Esophagus squamous epithelium (tissue), 5 donors: ENCODE measurements around the gene USP21. TPM values are rescaled to one million over a fixed set of nuclear protein-coding genes. Genes with fewer than 3 reads are reported as not detected.
A peak's percentile ranks its signal among the peaks of the same experiment; 100 is the strongest.

Experiments
- DNase-seq: peaks from one replicate; lab custom pipeline; 2025; lab: John Stamatoyannopoulos, UW
- H3K27ac ChIP-seq, 4 donors: fragments of 200-600 bp; sonication (generic); one replicate each; pipeline ENCODE4 v1.5.1; 2016 to 2019; ENCODE audit warnings: mild to moderate bottlenecking in 1 of 4
- H3K27me3 ChIP-seq, 4 donors: fragments of 200-600 bp; sonication (generic); 1 replicate in 3 of 4; 2 replicates in 1 of 4; pipeline versions ENCODE4 v1.5.1 to v1.6.0; 2017 to 2021; ENCODE audit warnings: antibody characterized with exemption in 1 of 4
- H3K36me3 ChIP-seq, 3 donors: fragments of 200-600 bp; sonication (generic); one replicate each; pipeline ENCODE4 v1.5.1; 2016 to 2019
- H3K4me1 ChIP-seq, 3 donors: fragments of 200-600 bp; sonication (generic); one replicate each; pipeline ENCODE4 v1.5.1; 2017 to 2019
- H3K4me3 ChIP-seq, 4 donors: fragments of 200-600 bp; sonication (generic); 1 replicate in 3 of 4; 2 replicates in 1 of 4; pipeline ENCODE4 v1.5.1; 2016 to 2019; ENCODE audit warnings: mild to moderate bottlenecking in 2 of 4, moderate library complexity in 1 of 4
- H3K9me3 ChIP-seq, 3 donors: fragments of 200-600 bp; sonication (generic); one replicate each; pipeline ENCODE4 v1.5.1; 2016 to 2019
- POLR2A ChIP-seq, 4 donors: fragments of 450-650 bp; IDR thresholded peaks; one replicate each; pipeline ENCODE4 v1.6.1; 2017; ENCODE audit warnings: antibody characterized with exemption in 4 of 4, mild to moderate bottlenecking in 4 of 4, moderate library complexity in 3 of 4
- WGBS, 2 donors: methylation state at CpG; one replicate each; pipeline ENCODE4 v1.1.5; 2018; 5-methylcytosine and 5-hydroxymethylcytosine counted together
- intact Hi-C: fragments of 100-400 bp; cut with DNase I; formaldehyde crosslinking; loops from one replicate; pipeline ENCODE4 v1.15.0; 2022
- total RNA-seq, 4 donors: library from RNA; depleted of rRNA; stranded (reverse); fragments of >200 nt; gene quantifications; one replicate each; pipeline ENCODE4 v1.1.0, GENCODE V29; 2016
- TF ChIP-seq, protein P1 (sequence below), 6 experiments: fragments of 450-650 bp in 4 of 6; fragments of 200-600 bp in 2 of 6; sonication (generic) in 2 of 6; IDR thresholded peaks; one replicate each; pipeline ENCODE4 v1.5.1; 2016 to 2019; ENCODE audit warnings: antibody characterized with exemption in 6 of 6, mild to moderate bottlenecking in 4 of 6, moderate library complexity in 4 of 6
- donor health status: DM: yes; HTN: yes; CAD: no.

The USP21 gene
- total RNA-seq, 4 donors from 2014 or later: 12.1 to 20.4 (median 17.0) TPM

DNA sequence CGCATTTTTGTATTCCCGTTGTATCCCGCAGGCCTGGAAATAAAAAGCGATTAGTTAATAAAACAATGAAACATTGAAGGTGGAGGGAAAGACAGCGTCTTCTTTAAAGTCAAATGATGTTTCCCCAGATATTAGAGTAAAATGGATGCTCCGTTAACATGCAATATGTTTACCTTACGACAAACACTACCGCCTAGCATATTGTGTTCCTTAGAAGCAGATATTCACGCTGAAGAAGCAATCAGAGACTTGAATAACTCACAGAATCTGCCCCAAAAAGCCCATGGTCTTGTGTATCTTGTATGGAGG is 18.6 kb downstream of the USP21 start:
- TF ChIP-seq POLR2A (IDR thresholded peaks at IDR 0.05): no peak
- TF ChIP-seq, protein P1, sequence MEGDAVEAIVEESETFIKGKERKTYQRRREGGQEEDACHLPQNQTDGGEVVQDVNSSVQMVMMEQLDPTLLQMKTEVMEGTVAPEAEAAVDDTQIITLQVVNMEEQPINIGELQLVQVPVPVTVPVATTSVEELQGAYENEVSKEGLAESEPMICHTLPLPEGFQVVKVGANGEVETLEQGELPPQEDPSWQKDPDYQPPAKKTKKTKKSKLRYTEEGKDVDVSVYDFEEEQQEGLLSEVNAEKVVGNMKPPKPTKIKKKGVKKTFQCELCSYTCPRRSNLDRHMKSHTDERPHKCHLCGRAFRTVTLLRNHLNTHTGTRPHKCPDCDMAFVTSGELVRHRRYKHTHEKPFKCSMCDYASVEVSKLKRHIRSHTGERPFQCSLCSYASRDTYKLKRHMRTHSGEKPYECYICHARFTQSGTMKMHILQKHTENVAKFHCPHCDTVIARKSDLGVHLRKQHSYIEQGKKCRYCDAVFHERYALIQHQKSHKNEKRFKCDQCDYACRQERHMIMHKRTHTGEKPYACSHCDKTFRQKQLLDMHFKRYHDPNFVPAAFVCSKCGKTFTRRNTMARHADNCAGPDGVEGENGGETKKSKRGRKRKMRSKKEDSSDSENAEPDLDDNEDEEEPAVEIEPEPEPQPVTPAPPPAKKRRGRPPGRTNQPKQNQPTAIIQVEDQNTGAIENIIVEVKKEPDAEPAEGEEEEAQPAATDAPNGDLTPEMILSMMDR (IDR thresholded peaks at IDR 0.05): no peak
- no peak for DNase-seq
- Histone ChIP-seq H3K36me3 (peaks cover 0 to 31% (median 14%) of the 10 kb centered on the region in 3 donors), H3K9me3 (no peaks in the 10 kb centered on the region), H3K4me1 (peaks cover 12 to 89% (median 37%) of the 10 kb centered on the region in 3 donors), H3K4me3 (peak overlapping the region; percentile 47 to 94 (median 80)), H3K27me3 (no peaks in the 10 kb centered on the region), H3K27ac (peak overlapping the region; percentile 84 to 95 (median 94))
- WGBS, 2 donors: 50 to 61% methylated on average over 9 of the region's 9 CpGs
- intact Hi-C loops: no loop called here

DNA sequence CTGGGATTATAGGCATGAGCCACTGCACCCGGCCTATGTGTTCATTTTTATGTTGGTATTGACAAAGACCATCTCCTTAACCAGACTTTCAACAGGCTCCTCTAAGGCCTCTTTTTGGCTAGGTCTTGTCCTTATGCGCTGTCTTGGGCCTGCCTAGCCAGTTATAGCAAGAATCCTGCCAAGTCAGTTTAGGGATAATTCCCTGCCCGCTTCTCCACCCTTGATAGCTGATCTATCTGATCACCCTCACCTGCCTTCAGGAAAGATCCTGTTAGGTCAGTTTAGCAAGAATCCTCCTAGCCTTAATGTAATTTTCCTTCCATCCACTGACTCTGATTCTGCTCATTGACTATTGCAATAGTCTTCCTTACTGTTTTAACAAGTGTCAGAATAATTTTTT is 20.4 kb downstream of the USP21 start:
- H3K4me1 ChIP-seq: peaks cover 12 to 93% (median 38%) of the 10 kb centered on the region in 3 donors
- no peaks in the 10 kb centered on the region for H3K27me3 ChIP-seq
- TF ChIP-seq POLR2A (IDR thresholded peaks at IDR 0.05): no peak
- TF ChIP-seq, protein P1 (IDR thresholded peaks at IDR 0.05): no peak
- no peaks in the 10 kb centered on the region for H3K9me3 ChIP-seq
- no peak for DNase-seq
- H3K36me3 ChIP-seq: peaks cover 0 to 13% (median 0%) of the 10 kb centered on the region in 3 donors
- no peak overlapping the region for H3K4me3 ChIP-seq
- peak overlapping the region in 3 of 4 donors; percentile 52 to 94 (median 74) for H3K27ac ChIP-seq
- 55 to 75% methylated on average over 3 of the region's 3 CpGs for WGBS, 2 donors
- intact Hi-C loops: no loop called here

DNA sequence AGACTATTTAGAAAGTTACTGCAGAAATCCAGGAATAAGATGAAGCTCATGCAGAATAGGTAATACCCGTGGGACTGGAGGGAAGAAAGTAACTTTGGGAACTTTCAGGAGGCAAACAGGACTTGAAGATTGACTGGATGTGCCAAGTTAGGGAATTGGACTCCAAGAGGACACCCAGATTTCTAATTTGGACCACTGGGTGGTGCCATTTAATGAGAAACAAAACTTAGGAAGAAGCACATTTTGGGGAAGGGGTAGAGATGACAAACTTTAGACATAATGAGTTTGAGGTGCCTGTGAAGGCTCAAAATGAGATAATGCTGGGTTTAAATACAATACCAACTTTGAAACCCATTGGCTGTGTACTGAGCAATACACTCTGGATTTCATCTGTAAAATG is 21.3 kb downstream of the USP21 start:
- no peak overlapping the region for H3K4me3 ChIP-seq
- DNase-seq: no peak
- peaks cover 12 to 93% (median 37%) of the 10 kb centered on the region in 3 donors for H3K4me1 ChIP-seq
- H3K27ac ChIP-seq: peak overlapping the region in 1 of 4 donors; percentile 94
- H3K36me3 ChIP-seq: peaks cover 0 to 3% (median 0%) of the 10 kb centered on the region in 3 donors
- TF ChIP-seq, protein P1 (IDR thresholded peaks at IDR 0.05): peak in 3 of 6 experiments; percentile 16 to 40 (median 20)
- TF ChIP-seq POLR2A (IDR thresholded peaks at IDR 0.05): no peak
- intact Hi-C loops: no loop called here
- WGBS, 2 donors: 52 to 58% methylated on average over 1 of the region's 1 CpG
- H3K27me3 ChIP-seq: no peaks in the 10 kb centered on the region
- H3K9me3 ChIP-seq: no peaks in the 10 kb centered on the region

DNA sequence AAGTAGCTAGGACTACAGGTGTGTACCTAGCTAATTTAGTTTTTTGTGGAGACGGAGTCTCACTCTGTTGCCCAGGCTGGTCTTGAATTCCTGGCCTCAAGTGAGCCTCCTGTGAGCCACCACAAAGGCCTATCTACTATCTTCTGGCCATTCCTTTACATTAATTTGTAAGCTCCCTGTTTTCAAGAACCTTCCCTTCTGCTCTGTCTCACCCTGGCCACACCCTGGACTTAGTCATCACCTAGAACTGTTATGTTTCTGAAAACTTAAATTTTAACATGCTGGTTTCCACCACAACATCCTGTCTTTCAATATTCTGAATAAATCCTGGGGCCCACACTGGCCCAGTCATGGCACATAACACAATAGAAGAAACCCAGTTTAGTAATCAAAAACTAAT is 22.9 kb downstream of the USP21 start:
- Histone ChIP-seq H3K4me3 (no peak overlapping the region), H3K27me3 (no peaks in the 10 kb centered on the region), H3K9me3 (no peaks in the 10 kb centered on the region), H3K4me1 (peaks cover 0 to 95% (median 38%) of the 10 kb centered on the region in 3 donors), H3K36me3 (no peaks in the 10 kb centered on the region), H3K27ac (peak overlapping the region; percentile 51 to 73 (median 62))
- WGBS, 2 donors: 75 to 80% methylated on average over 1 of the region's 1 CpG
- TF ChIP-seq POLR2A (IDR thresholded peaks at IDR 0.05): no peak
- TF ChIP-seq, protein P1 (IDR thresholded peaks at IDR 0.05): no peak
- no peak for DNase-seq
- intact Hi-C loops: no loop called here

DNA sequence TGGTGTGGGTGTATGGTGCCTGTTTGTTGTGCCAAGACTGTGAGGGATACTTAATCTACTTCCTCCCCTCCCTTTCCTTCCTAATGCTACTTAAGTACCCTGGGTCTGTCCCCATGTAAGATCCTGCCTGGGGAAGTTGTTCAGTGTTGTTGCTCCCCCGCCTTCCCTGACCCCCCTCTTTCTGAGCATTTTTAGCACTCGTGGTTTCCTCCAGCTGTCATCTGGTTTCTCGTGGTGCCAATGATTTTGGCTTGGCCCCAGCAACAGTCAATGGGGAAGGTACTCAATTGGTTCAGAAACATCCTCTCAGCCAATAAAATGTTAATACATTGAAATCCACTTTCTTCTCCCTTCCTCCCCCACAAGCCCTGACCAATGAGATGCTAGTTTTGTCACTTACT is 26.0 kb downstream of the USP21 start:
- Histone ChIP-seq H3K9me3 (no peaks in the 10 kb centered on the region), H3K4me1 (peaks cover 0 to 79% (median 27%) of the 10 kb centered on the region in 3 donors), H3K4me3 (no peak overlapping the region), H3K27me3 (no peaks in the 10 kb centered on the region), H3K36me3 (no peaks in the 10 kb centered on the region), H3K27ac (peak overlapping the region; percentile 47 to 86 (median 76))
- peak; percentile 32 for DNase-seq
- TF ChIP-seq, protein P1 (IDR thresholded peaks at IDR 0.05): no peak
- peak in 1 of 4 donors; percentile 25 for TF ChIP-seq POLR2A (IDR thresholded peaks at IDR 0.05)
- WGBS, 2 donors: 5 to 7% methylated on average over 3 of the region's 3 CpGs
- intact Hi-C loops: no loop called here
